ENCODE measurements around the gene TLN1. TPM values are rescaled to one million over a fixed set of nuclear protein-coding genes. Genes with fewer than 3 reads are reported as not detected.
A peak's percentile ranks its signal among the peaks of the same experiment; 100 is the strongest.

Gene TLN1
- total and polyA plus RNA-seq, 2 experiments from 2014 or later, result 198 to 527 TPM

- Histone ChIP-seq H3F3A (ENCODE audit: insufficient read depth) (peaks cover 26% of the 10 kb centered on the region), H3K4me2 (ENCODE audit: unreplicated experiment) (peak overlapping the region; percentile 97), H3K79me2 (ENCODE audit: insufficient read depth) (peaks cover 18% of the 10 kb centered on the region; the same call in 1 of the 2 replicates), H3K27ac (peak overlapping the region; percentile 98), H3K9me2 (ENCODE audit: insufficient read depth) (no peaks in the 10 kb centered on the region), H4K20me1 (ENCODE audit: insufficient read depth) (no peaks in the 10 kb centered on the region), H3K4me3 (peak overlapping the region; percentile 90), H2AFZ (peak overlapping the region; percentile 68; the same call in 1 of the 2 replicates), H3K27me3 (replicated peaks; ENCODE audit: insufficient read depth) (no peaks in the 10 kb centered on the region), H3K9ac (peak overlapping the region; percentile 89), H3K9me3 (ENCODE audit: low read depth) (no peaks in the 10 kb centered on the region), H3K36me3 (ENCODE audit: low read depth) (peaks cover 5% of the 10 kb centered on the region; the same call in 1 of the 2 replicates), H3K4me1 (ENCODE audit: insufficient read depth) (peaks cover 18% of the 10 kb centered on the region)
- no peak for TF ChIP-seq EZH2 (IDR thresholded peaks at IDR 0.05; ENCODE audit: insufficient read depth, poor library complexity, severe bottlenecking)
- no peak for TF ChIP-seq EZH2phosphoT487 (IDR thresholded peaks at IDR 0.05; ENCODE audit: insufficient read depth, low read depth)
- 0% methylated on average over 2 of the region's 2 CpGs for WGBS, 2 experiments (ENCODE audit: low coverage in 1 of 2, low lambda C conversion rate in 2 of 2, missing lambda C conversion rate in 2 of 2)
- in situ Hi-C loops (cut with MboI), result no loop called here
- DNase-seq, result peak; percentile 85
Observed at GRCh38 chr9:35658968-35659220, 73.1 kb downstream of the TLN1 start.

GRCh38 chr9:35658137-35658967 lies 73.6 kb downstream of the TLN1 start, which contains the start of gene CCDC107:
Gene CCDC107 (plus strand): TSS chr9:35658292. CDS start chr9:35658380, 88 bp downstream.
- H3K4me2 ChIP-seq (ENCODE audit: unreplicated experiment), result peak within 1 kb of the TSS; percentile 97
- TF ChIP-seq EZH2phosphoT487 (IDR thresholded peaks at IDR 0.05; ENCODE audit: insufficient read depth, low read depth) (no peak), EZH2 (IDR thresholded peaks at IDR 0.05; ENCODE audit: insufficient read depth, poor library complexity, severe bottlenecking) (no peak)
- H3F3A ChIP-seq (ENCODE audit: insufficient read depth), result peaks cover 26% of the 10 kb centered on the region
- peaks cover 18% of the 10 kb centered on the region; the same call in 1 of the 2 replicates for H3K79me2 ChIP-seq (ENCODE audit: insufficient read depth)
- 0 to 1% methylated on average over 65 to 66 of the region's 67 CpGs for WGBS, 2 experiments (ENCODE audit: low coverage in 1 of 2, low lambda C conversion rate in 2 of 2, missing lambda C conversion rate in 2 of 2)
- H3K4me3 ChIP-seq, result peak within 1 kb of the TSS; percentile 90
- H4K20me1 ChIP-seq (ENCODE audit: insufficient read depth), result no peaks in the 10 kb centered on the region
- H3K9me3 ChIP-seq (ENCODE audit: low read depth), result no peaks in the 10 kb centered on the region
- H3K27ac ChIP-seq, result peak within 1 kb of the TSS; percentile 98
- H3K4me1 ChIP-seq (ENCODE audit: insufficient read depth), result peaks cover 18% of the 10 kb centered on the region
- no peaks in the 10 kb centered on the region for H3K9me2 ChIP-seq (ENCODE audit: insufficient read depth)
- H3K36me3 ChIP-seq (ENCODE audit: low read depth), result peaks cover 5% of the 10 kb centered on the region; the same call in 1 of the 2 replicates
- in situ Hi-C loops (cut with MboI), result no loop called here
- peak within 1 kb of the TSS; percentile 89 for H3K9ac ChIP-seq
- no peaks in the 10 kb centered on the region for H3K27me3 ChIP-seq (replicated peaks; ENCODE audit: insufficient read depth)
- peak within 1 kb of the TSS; percentile 78 for H2AFZ ChIP-seq
- peak; percentile 93 for DNase-seq

DNA sequence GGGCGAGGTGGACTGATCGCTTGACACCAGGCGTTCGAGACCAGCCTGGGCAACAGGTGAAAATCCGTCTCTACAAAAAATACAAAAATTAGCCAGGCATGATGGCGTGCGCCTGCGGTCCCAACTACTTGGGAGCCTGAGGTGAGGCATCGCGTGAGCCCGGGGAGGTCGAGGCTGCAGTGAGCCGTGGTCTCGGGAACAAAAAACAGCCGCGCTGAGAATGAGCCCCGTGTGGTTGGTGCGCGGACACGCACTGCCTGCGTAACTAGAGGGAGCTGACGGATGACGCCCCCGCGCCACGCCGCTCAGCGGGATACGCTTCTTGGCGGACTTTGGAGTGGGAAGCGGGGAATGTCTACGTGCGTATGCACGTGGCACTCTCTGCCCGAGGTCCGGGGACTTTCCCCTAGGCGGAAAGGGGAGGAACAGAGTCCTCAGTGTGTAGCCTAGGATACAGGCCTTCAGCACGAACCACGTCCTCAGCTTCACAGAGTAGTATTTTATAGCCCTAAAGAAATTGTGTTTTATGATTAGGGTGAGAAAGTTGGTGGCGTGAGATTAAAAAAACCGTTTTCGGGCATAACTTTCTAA lies 74.4 kb downstream of the TLN1 start, which contains the start of gene RMRP:
Gene RMRP, minus strand, starts transcription at position 474 of the 591 bp plus-strand sequence.
- H3F3A ChIP-seq (ENCODE audit: insufficient read depth), result peaks cover 31% of the 10 kb centered on the region
- in situ Hi-C loops (cut with MboI), result no loop called here
- H3K4me3 ChIP-seq, result peak within 1 kb of the TSS; percentile 90
- H2AFZ ChIP-seq, result peak within 1 kb of the TSS; percentile 78
- WGBS, 2 experiments (ENCODE audit: low coverage in 1 of 2, low lambda C conversion rate in 2 of 2, missing lambda C conversion rate in 2 of 2), result 1 to 2% methylated on average over 40 to 41 of the region's 42 CpGs
- peaks cover 5% of the 10 kb centered on the region; the same call in 1 of the 2 replicates for H3K36me3 ChIP-seq (ENCODE audit: low read depth)
- peak; percentile 100 for DNase-seq
- H3K27me3 ChIP-seq (replicated peaks; ENCODE audit: insufficient read depth), result no peaks in the 10 kb centered on the region
- H3K9me3 ChIP-seq (ENCODE audit: low read depth), result no peaks in the 10 kb centered on the region
- peaks cover 18% of the 10 kb centered on the region; the same call in 1 of the 2 replicates for H3K79me2 ChIP-seq (ENCODE audit: insufficient read depth)
- H4K20me1 ChIP-seq (ENCODE audit: insufficient read depth), result no peaks in the 10 kb centered on the region
- H3K4me2 ChIP-seq (ENCODE audit: unreplicated experiment), result peak within 1 kb of the TSS; percentile 97
- peak within 1 kb of the TSS; percentile 98 for H3K27ac ChIP-seq
- H3K9me2 ChIP-seq (ENCODE audit: insufficient read depth), result no peaks in the 10 kb centered on the region
- no peak for TF ChIP-seq EZH2phosphoT487 (IDR thresholded peaks at IDR 0.05; ENCODE audit: insufficient read depth, low read depth)
- TF ChIP-seq EZH2 (IDR thresholded peaks at IDR 0.05; ENCODE audit: insufficient read depth, poor library complexity, severe bottlenecking), result no peak
- H3K4me1 ChIP-seq (ENCODE audit: insufficient read depth), result peaks cover 23% of the 10 kb centered on the region
- peak within 1 kb of the TSS; percentile 89 for H3K9ac ChIP-seq

DNA sequence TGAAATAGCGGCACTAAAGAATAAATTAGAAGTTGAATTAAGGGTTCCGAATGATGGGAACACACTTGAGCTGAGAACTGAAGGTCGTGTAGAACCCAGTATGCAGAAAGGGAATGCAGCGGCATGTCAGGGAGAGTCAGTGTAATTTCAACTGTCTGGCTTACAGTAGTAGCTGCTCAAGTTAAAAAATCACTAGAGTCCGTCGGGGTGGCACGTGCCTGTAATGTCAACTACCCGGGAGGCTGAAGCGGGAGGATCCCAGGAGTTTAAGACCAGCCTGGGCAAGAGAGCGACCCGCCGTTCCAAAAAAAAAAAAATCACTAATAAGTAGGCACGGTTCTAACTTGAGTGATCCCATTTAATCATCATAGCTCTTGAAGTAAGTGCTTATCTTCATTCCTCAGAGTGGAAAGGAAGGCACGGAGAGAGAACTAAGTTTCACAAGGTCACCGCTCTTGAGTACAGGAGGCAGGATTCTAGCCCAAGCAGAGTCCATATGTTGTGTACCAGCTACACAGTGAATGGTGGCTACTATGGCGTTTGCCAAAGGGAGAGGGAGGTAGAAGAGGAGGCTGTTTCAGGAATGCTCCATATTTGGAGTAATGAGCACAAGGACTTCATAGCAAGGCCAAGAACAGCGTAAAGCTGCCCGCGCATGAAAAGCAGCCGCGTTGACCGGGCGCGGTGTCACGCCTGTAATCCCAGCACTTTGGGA lies 75.0 kb downstream of the TLN1 start:
- Histone ChIP-seq H3K9me3 (ENCODE audit: low read depth) (no peaks in the 10 kb centered on the region), H3K9me2 (ENCODE audit: insufficient read depth) (no peaks in the 10 kb centered on the region), H2AFZ (peak overlapping the region; percentile 78), H3K27ac (peak overlapping the region; percentile 98), H3K4me2 (ENCODE audit: unreplicated experiment) (peak overlapping the region; percentile 80), H4K20me1 (ENCODE audit: insufficient read depth) (no peaks in the 10 kb centered on the region), H3K4me3 (peak overlapping the region; percentile 61), H3K36me3 (ENCODE audit: low read depth) (peaks cover 5% of the 10 kb centered on the region; the same call in 1 of the 2 replicates), H3K27me3 (replicated peaks; ENCODE audit: insufficient read depth) (no peaks in the 10 kb centered on the region), H3K4me1 (ENCODE audit: insufficient read depth) (peaks cover 26% of the 10 kb centered on the region), H3F3A (ENCODE audit: insufficient read depth) (peaks cover 35% of the 10 kb centered on the region), H3K79me2 (ENCODE audit: insufficient read depth) (peaks cover 18% of the 10 kb centered on the region; the same call in 1 of the 2 replicates), H3K9ac (peak overlapping the region; percentile 89)
- TF ChIP-seq EZH2phosphoT487 (IDR thresholded peaks at IDR 0.05; ENCODE audit: insufficient read depth, low read depth) (no peak), EZH2 (IDR thresholded peaks at IDR 0.05; ENCODE audit: insufficient read depth, poor library complexity, severe bottlenecking) (no peak)
- in situ Hi-C loops (cut with MboI), result no loop called here
- DNase-seq, result peak; percentile 68
- WGBS, 2 experiments (ENCODE audit: low coverage in 1 of 2, low lambda C conversion rate in 2 of 2, missing lambda C conversion rate in 2 of 2), result 9 to 11% methylated on average over 25 of the region's 25 CpGs
